Endodermal cell (in vitro differentiated cells): ENCODE results near the gene SYNPO2. TPM values are rescaled to one million over a fixed set of nuclear protein-coding genes. Genes with fewer than 3 reads are reported as not detected.

ENCODE experiments used
- DNase-seq: peaks from one replicate; pipeline ENCODE4 v3.0.0-alpha.2; 2017
- H3K27ac ChIP-seq: 2 replicates; pipeline ENCODE4 v1.5.1; 2013; ENCODE audit warnings: mild to moderate bottlenecking, low read depth, low read length, moderate library complexity
- H3K27me3 ChIP-seq: 2 replicates; pipeline ENCODE4 v1.6.1; 2013; ENCODE audit warnings: mild to moderate bottlenecking, low read length, moderate library complexity; ENCODE audit not compliant: insufficient read depth, control insufficient read depth, poor library complexity, severe bottlenecking
- H3K36me3 ChIP-seq: 2 replicates; pipeline ENCODE4 v1.7.0; 2013; ENCODE audit warnings: mild to moderate bottlenecking, low read length, moderate library complexity; ENCODE audit not compliant: control insufficient read depth, insufficient read depth
- H3K4me1 ChIP-seq: one replicate; pipeline ENCODE4 v1.7.0; 2013; ENCODE audit warnings: low read length; ENCODE audit not compliant: control insufficient read depth, insufficient read depth
- H3K4me3 ChIP-seq: 2 replicates; pipeline ENCODE4 v1.5.1; 2013; ENCODE audit warnings: mild to moderate bottlenecking, low read length, moderate library complexity
- H3K9ac ChIP-seq: 2 replicates; pipeline ENCODE4 v1.6.1; 2013; ENCODE audit warnings: mild to moderate bottlenecking, low read length, moderate library complexity; ENCODE audit not compliant: poor library complexity, severe bottlenecking; ENCODE audit errors: extremely low read depth
- H3K9me3 ChIP-seq: 2 replicates; pipeline ENCODE4 v1.6.1; 2013; ENCODE audit warnings: mild to moderate bottlenecking, low read length, moderate library complexity; ENCODE audit not compliant: control insufficient read depth
- H3K27ac Mint-ChIP-seq: 2 replicates; pipeline ENCODE4 v1.8.0; 2020; ENCODE audit warnings: mixed read lengths
- H3K27me3 Mint-ChIP-seq: 2 replicates; pipeline ENCODE4 v1.8.0; 2021; ENCODE audit warnings: mild to moderate bottlenecking, mixed read lengths; ENCODE audit not compliant: insufficient read depth
- H3K36me3 Mint-ChIP-seq: 2 replicates; pipeline ENCODE4 v1.8.0; 2020; ENCODE audit warnings: low read depth, mixed read lengths
- H3K4me1 Mint-ChIP-seq: 2 replicates; pipeline ENCODE4 v1.8.0; 2020; ENCODE audit warnings: mixed read lengths
- H3K4me3 Mint-ChIP-seq: 2 replicates; pipeline ENCODE4 v1.8.0; 2020; ENCODE audit warnings: mild to moderate bottlenecking, moderate library complexity, mixed read lengths
- H3K9me3 Mint-ChIP-seq: 2 replicates; pipeline ENCODE4 v1.8.0; 2020; ENCODE audit warnings: mild to moderate bottlenecking, mixed read lengths
- WGBS, 2 experiments: methylation state at CpG; one replicate each; pipeline versions ENCODE4 v1.1.5 to v1.1.7; 2013; ENCODE audit warnings: missing lambda C conversion rate in 2 of 2, mixed read lengths in 1 of 2; ENCODE audit not compliant: insufficient coverage in 1 of 2, insufficient read length in 1 of 2; 5-methylcytosine and 5-hydroxymethylcytosine counted together
- total RNA-seq, 2 donors: library from RNA; stranded (reverse); fragmentation: NEBNext Ultra II Directional in 1 of 2; extraction: Animal tissue kit (Norgen Biotek cat#: 25700) in 1 of 2; gene quantifications; 2 replicates in 1 of 2; 3 replicates in 1 of 2; pipeline ENCODE4 v1.2.1, GENCODE V29; 2021
- TF ChIP-seq, protein P1 (sequence below): fragments of 200-600 bp; sonication (generic); conservative IDR thresholded peaks from 2 replicates; pipeline ENCODE4 v1.5.0; 2021; ENCODE audit warnings: antibody characterized with exemption, mild to moderate bottlenecking

SYNPO2 gene
- total RNA-seq, 2 donors from 2014 or later: 0.09 to 0.37 TPM

DNA sequence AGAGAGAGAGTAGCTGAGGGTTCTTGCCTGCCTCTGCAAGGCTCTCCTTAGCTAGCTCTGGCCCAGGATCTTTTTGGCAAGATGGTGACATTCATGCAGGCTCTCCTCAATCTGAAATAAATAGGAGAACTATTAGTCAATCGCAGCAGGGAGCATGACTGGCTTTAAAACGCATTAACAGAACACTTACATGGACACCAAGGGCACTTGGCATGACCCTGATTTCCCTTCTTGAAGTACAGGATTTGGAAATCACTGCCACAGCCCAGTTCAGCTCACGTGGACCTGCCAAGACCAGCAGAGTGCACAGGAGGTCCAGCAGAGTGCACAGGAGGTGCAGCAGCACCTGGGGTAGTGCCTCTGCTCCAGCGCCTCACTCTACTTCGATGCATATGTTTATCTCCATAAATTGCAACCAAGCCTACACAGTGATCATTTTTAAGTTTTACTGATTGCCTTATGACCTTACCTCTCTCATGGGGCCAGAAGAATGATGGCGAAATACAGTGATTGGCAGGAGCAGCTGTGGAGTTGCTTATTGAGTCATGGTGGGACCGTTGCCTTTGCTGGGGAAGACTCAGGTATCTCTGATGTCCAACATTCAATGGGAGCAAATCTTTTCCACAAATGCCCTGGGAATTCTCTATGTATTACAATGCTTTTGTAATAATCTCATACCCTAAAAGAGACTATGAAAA lies 122.4 kb downstream of the SYNPO2 start:
- no peak for DNase-seq

DNA sequence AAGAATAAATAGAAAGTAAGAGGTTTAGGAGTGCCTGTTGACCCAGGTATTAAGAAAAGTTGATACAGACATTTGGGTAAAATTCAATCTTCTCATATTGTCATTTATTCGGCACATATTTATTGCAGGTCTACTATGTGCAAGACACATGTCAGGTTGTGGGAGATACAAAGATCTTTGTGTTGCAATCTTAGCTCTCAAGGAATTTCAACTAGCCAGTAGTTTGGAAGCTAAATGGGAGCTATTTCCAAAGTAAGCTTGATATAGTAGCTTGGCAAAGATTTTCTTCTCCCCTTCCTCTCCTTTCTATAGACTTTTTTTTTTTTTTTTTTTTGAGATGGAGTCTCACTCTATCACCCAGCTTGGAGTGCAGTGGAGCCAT lies 122.9 kb downstream of the SYNPO2 start:
- no peaks in the 10 kb centered on the region for H3K4me1 ChIP-seq
- Mint-ChIP-seq H3K36me3 (no peaks in the 10 kb centered on the region), H3K9me3 (no peaks in the 10 kb centered on the region), H3K4me3 (no peak overlapping the region), H3K27me3 (no peaks in the 10 kb centered on the region), H3K4me1 (no peaks in the 10 kb centered on the region), H3K27ac (no peak overlapping the region)
- H3K9me3 ChIP-seq: no peaks in the 10 kb centered on the region
- DNase-seq: no peak
- H3K9ac ChIP-seq: no peak overlapping the region
- no peaks in the 10 kb centered on the region for H3K36me3 ChIP-seq
- no peaks in the 10 kb centered on the region for H3K27me3 ChIP-seq
- WGBS, 2 experiments: 90% methylated on average over 1 of the region's 1 CpG; no CpG with 5 or more reads in 1 of the 2 experiments
- H3K4me3 ChIP-seq: no peak overlapping the region
- TF ChIP-seq, protein P1, sequence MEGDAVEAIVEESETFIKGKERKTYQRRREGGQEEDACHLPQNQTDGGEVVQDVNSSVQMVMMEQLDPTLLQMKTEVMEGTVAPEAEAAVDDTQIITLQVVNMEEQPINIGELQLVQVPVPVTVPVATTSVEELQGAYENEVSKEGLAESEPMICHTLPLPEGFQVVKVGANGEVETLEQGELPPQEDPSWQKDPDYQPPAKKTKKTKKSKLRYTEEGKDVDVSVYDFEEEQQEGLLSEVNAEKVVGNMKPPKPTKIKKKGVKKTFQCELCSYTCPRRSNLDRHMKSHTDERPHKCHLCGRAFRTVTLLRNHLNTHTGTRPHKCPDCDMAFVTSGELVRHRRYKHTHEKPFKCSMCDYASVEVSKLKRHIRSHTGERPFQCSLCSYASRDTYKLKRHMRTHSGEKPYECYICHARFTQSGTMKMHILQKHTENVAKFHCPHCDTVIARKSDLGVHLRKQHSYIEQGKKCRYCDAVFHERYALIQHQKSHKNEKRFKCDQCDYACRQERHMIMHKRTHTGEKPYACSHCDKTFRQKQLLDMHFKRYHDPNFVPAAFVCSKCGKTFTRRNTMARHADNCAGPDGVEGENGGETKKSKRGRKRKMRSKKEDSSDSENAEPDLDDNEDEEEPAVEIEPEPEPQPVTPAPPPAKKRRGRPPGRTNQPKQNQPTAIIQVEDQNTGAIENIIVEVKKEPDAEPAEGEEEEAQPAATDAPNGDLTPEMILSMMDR: no peak
- no peak overlapping the region for H3K27ac ChIP-seq

More for the DNA sequence above, 122.4 kb downstream of the SYNPO2 start:
- Histone ChIP-seq H3K9ac (no peak overlapping the region), H3K27me3 (no peaks in the 10 kb centered on the region), H3K4me1 (no peaks in the 10 kb centered on the region), H3K27ac (no peak overlapping the region), H3K36me3 (no peaks in the 10 kb centered on the region), H3K9me3 (no peaks in the 10 kb centered on the region), H3K4me3 (no peak overlapping the region)
- Mint-ChIP-seq H3K4me3 (no peak overlapping the region), H3K4me1 (no peaks in the 10 kb centered on the region), H3K27me3 (no peaks in the 10 kb centered on the region), H3K9me3 (no peaks in the 10 kb centered on the region), H3K36me3 (no peaks in the 10 kb centered on the region), H3K27ac (no peak overlapping the region)
- WGBS, 2 experiments: 86 to 93% methylated on average over 6 to 7 of the region's 7 CpGs
- TF ChIP-seq, protein P1: no peak

DNA sequence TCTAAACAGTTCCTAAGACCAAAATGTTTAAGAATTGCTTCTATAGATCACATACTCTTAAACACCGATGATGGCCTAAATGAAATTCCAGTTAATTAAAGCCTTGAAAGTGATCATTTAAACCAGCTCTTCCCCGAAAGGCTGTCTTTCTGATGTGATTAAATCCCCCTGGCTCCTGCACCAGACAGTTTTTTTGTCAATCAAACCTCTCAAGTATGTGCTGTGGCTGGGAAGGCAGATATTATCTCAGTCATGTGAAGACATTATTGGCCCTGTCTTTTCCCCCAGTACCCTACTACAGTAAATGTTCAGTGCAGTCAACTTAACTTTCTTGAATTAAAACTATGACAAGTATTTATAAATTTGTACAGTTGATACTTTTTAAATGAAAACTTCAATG lies 126.0 kb downstream of the SYNPO2 start:
- no peaks in the 10 kb centered on the region for H3K4me1 ChIP-seq
- no peak overlapping the region for H3K27ac ChIP-seq
- no peaks in the 10 kb centered on the region for H3K27me3 ChIP-seq
- no peaks in the 10 kb centered on the region for H3K9me3 ChIP-seq
- H3K9me3 Mint-ChIP-seq: no peaks in the 10 kb centered on the region
- TF ChIP-seq, protein P1: no peak
- H3K4me3 Mint-ChIP-seq: no peak overlapping the region
- 92% methylated on average over 2 of the region's 2 CpGs; no CpG with 5 or more reads in 1 of the 2 experiments for WGBS, 2 experiments
- H3K4me3 ChIP-seq: no peak overlapping the region
- no peak overlapping the region for H3K9ac ChIP-seq
- no peaks in the 10 kb centered on the region for H3K36me3 ChIP-seq
- no peaks in the 10 kb centered on the region for H3K36me3 Mint-ChIP-seq
- H3K4me1 Mint-ChIP-seq: no peaks in the 10 kb centered on the region
- DNase-seq: no peak
- no peaks in the 10 kb centered on the region for H3K27me3 Mint-ChIP-seq
- H3K27ac Mint-ChIP-seq: no peak overlapping the region
